Measurements from ENCODE around the gene C22orf23. TPM values are rescaled to one million over a fixed set of nuclear protein-coding genes. Genes with fewer than 3 reads are reported as not detected.

The C22orf23 gene
- polyA plus RNA-seq, 1 donor (not counting 4 experiments of a cell fraction or from before 2014, with no cell fraction given), result not detected

- Histone ChIP-seq H3K27ac (ENCODE audit: control insufficient read depth, insufficient read depth, low read length) (peak overlapping the region; percentile 88), H3K4me1 (ENCODE audit: control insufficient read depth, extremely low read depth, insufficient read depth, low read length) (peaks cover 65% of the 10 kb centered on the region), H3K27me3 (ENCODE audit: control insufficient read depth, extremely low read depth, insufficient read depth, low read length) (no peaks in the 10 kb centered on the region), H3K4me3 (ENCODE audit: control insufficient read depth in 2 of 3, extremely low read depth in 1 of 3, insufficient read depth in 2 of 3, low read depth in 1 of 3, low read length in 3 of 3) (no peak overlapping the region), H2AFZ (ENCODE audit: control insufficient read depth, low read length) (no peak overlapping the region), H3K9ac (ENCODE audit: control insufficient read depth, extremely low read depth, insufficient read depth, low read length) (peak overlapping the region; percentile 73), H3K4me2 (ENCODE audit: control insufficient read depth, extremely low read depth, insufficient read depth, low read depth, low read length) (peak overlapping the region; percentile 75), H4K20me1 (ENCODE audit: control insufficient read depth, extremely low read depth, insufficient read depth, low read length) (no peaks in the 10 kb centered on the region), H3K9me1 (ENCODE audit: control insufficient read depth, extremely low read depth, insufficient read depth, low read length) (no peaks in the 10 kb centered on the region), H3K79me2 (ENCODE audit: control insufficient read depth, insufficient read depth, low read length) (no peaks in the 10 kb centered on the region), H3K36me3 (ENCODE audit: control insufficient read depth in 2 of 2, extremely low read depth in 1 of 2, insufficient read depth in 2 of 2, low read length in 2 of 2) (peaks cover under 1 to 4% of the 10 kb centered on the region in 2 experiments), H3K9me3 (ENCODE audit: control insufficient read depth, low read depth, low read length) (no peaks in the 10 kb centered on the region)
- DNase-seq (ENCODE audit: low read depth, low spot score) (no peak), FAIRE-seq (no peak)
- dilution Hi-C loops (cut with MboI; ENCODE audit: extremely low pct_ligation_motif_present, low sequenced_read_pairs), result no loop called here
- TF ChIP-seq EZH2 (IDR thresholded peaks at IDR 0.05; ENCODE audit: low read length), result no peak
- TF ChIP-seq CTCF (optimal IDR thresholded peaks at IDR 0.05 in 1 of 3, IDR thresholded peaks at IDR 0.05 in 1 of 3, conservative IDR thresholded peaks at IDR 0.05 in 1 of 3; ENCODE audit: extremely low read depth in 1 of 3, insufficient read depth in 2 of 3, low read length in 3 of 3), result no peak
Observed at GRCh38 chr22:37896939-37897338, 56.5 kb downstream of the C22orf23 start.

GRCh38 chr22:37896181-37896592 lies 57.2 kb downstream of the C22orf23 start:
- H3K4me2 ChIP-seq (ENCODE audit: control insufficient read depth, extremely low read depth, insufficient read depth, low read depth, low read length), result peak overlapping the region; percentile 75
- H3K79me2 ChIP-seq (ENCODE audit: control insufficient read depth, insufficient read depth, low read length), result no peaks in the 10 kb centered on the region
- TF ChIP-seq CTCF (optimal IDR thresholded peaks at IDR 0.05 in 1 of 3, IDR thresholded peaks at IDR 0.05 in 1 of 3, conservative IDR thresholded peaks at IDR 0.05 in 1 of 3; ENCODE audit: extremely low read depth in 1 of 3, insufficient read depth in 2 of 3, low read length in 3 of 3) (no peak), EZH2 (IDR thresholded peaks at IDR 0.05; ENCODE audit: low read length) (no peak)
- FAIRE-seq, result peak; percentile 91
- no peaks in the 10 kb centered on the region for H3K9me3 ChIP-seq (ENCODE audit: control insufficient read depth, low read depth, low read length)
- dilution Hi-C loops (cut with MboI; ENCODE audit: extremely low pct_ligation_motif_present, low sequenced_read_pairs), result no loop called here
- H3K27me3 ChIP-seq (ENCODE audit: control insufficient read depth, extremely low read depth, insufficient read depth, low read length), result no peaks in the 10 kb centered on the region
- H4K20me1 ChIP-seq (ENCODE audit: control insufficient read depth, extremely low read depth, insufficient read depth, low read length), result no peaks in the 10 kb centered on the region
- no peak overlapping the region for H3K4me3 ChIP-seq (ENCODE audit: control insufficient read depth in 2 of 3, extremely low read depth in 1 of 3, insufficient read depth in 2 of 3, low read depth in 1 of 3, low read length in 3 of 3)
- H3K9ac ChIP-seq (ENCODE audit: control insufficient read depth, extremely low read depth, insufficient read depth, low read length), result peak overlapping the region; percentile 73
- no peaks in the 10 kb centered on the region for H3K9me1 ChIP-seq (ENCODE audit: control insufficient read depth, extremely low read depth, insufficient read depth, low read length)
- no peak overlapping the region for H2AFZ ChIP-seq (ENCODE audit: control insufficient read depth, low read length)
- peaks cover 62% of the 10 kb centered on the region for H3K4me1 ChIP-seq (ENCODE audit: control insufficient read depth, extremely low read depth, insufficient read depth, low read length)
- peak overlapping the region; percentile 88 for H3K27ac ChIP-seq (ENCODE audit: control insufficient read depth, insufficient read depth, low read length)
- H3K36me3 ChIP-seq (ENCODE audit: control insufficient read depth in 2 of 2, extremely low read depth in 1 of 2, insufficient read depth in 2 of 2, low read length in 2 of 2), result peaks cover 4 to 7% of the 10 kb centered on the region in 2 experiments
- peak; percentile 92 for DNase-seq (ENCODE audit: low read depth, low spot score)
